Embryonic facial prominence (tissue), 1 donor: ENCODE data around the gene RABGAP1L.
"Not testable (repeated sequence)": the region's sequence is repeated elsewhere in the genome, so short reads cannot be mapped to it uniquely, and the experiment has no call there.

Source experiments
- DNase-seq: peaks from one replicate; pipeline ENCODE4 v3.0.0-alpha.2; 2016; ENCODE audit errors: extremely low spot score

RABGAP1L gene

DNA sequence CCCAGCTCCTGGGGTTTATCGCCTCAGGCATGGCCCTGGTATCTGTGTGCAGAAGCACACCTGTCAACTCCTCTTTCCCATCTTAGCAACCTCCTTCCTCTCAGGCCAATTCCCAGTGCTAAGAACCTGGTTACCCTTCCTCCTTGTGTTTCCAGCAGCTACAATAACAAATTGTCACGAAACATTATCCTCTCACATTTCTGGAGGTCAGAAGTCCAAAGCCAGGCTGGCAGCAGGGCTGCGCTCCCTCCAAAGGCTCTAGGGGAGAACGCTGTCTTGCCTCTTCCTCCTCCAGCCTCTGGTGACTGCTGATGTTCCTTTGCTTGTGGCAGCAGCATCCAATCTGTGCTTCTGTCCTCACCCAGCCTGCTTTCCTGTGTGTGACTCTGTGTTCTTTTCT lies 874.6 kb downstream of the RABGAP1L start:
- no peak for DNase-seq

DNA sequence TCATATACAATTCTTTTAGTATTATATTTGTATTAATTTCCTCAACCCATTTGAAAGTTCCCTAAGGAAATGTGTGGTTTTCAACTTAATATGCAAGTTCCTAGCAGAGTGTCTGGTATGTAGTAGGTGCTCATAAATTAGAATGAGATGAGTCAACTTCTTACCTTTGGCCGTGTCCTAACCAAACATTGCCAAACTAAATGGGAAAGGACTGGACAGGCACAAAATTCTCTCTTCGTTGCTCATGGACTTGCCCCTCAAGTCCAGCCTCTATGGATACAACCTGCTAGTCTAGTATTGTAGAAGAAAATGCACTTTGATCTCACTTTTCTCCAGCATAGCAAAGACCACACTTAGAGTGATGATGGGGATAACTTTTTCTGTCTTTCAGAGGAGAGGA lies 875.5 kb downstream of the RABGAP1L start:
- no peak for DNase-seq

DNA sequence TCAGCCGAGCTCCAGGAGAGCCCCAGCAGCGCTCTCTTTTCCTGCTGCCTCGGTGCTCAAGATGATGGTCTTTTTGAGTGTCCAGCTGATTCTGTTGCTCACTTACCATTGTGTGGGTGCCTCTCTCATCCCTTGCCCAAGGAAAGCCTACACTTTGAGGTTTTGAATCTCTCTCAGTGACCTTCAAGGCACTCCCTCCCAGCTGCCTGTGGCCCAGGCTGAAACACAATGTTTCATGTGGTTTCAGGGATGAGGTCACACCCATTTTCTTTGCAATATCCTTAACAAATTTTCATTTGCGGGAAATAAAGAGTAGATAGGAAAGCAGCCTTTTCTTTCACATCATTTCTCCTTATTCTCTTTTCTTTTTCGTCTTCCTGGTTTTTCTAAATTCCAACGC lies 876.5 kb downstream of the RABGAP1L start:
- no peak for DNase-seq

DNA sequence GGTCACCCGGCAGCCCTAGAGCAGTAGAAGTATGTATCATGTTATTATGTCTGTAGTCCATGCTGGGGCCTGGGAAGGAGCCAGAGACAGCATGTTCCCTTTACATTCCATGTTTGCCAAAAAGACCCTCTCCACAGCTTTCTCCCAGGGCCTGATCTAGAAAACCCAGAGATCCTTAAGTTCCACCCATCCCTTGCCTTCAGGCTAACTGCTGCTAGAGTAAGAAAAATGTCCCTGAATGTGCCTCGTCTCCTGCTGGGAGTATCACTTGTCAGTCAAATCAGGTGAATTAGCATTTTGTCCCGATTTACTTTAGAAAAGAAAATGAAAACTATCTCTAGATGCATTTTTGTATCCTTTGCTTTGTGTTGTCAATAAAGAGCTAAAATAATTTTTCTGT lies 877.2 kb downstream of the RABGAP1L start:
- DNase-seq: no peak

DNA sequence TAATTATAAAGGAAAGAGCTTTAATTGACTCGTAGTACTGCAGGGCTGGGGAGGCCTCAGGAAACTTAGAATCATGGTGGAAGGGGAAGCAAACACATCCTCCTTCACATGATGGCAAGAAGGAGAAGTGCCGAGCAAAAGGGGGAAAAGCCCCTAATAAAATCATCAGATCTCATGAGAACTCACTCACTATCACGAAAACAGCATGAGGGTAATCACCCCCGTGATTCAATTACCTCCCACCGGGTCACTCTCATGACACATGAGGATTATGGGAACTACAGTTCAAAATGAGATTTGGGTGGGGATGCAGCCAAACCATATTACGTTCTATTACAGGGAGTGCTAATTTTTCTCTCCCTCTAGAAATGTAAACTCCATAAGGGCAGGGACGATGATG lies 878.1 kb downstream of the RABGAP1L start:
- DNase-seq: no peak

DNA sequence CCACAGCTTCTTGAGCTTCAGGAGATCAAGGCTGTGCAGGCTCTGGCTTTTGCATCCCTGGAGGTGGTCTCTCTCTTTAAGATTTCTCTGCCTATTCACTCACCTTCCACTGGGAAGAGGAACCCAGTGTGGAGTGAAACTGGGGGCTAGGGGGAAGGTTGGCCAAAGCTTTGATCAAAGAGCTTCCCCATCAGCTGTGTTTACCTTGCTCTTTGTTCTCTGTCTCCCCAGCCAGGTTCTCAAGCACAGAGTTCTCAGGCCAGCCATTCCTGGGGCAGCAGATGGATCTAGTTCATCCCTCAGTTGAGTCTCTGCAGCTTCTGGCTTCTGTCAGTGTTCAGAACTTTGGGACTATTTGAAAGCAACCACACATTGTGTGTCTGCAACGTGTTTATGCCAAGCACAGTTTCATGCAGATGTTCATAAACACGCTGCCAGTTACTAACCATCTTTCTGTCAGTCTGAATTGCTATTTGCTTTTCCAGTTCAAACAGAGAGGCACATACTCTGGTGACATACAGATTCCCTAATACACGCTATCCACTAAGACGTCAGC lies 881.1 kb downstream of the RABGAP1L start:
- DNase-seq: no peak

DNA sequence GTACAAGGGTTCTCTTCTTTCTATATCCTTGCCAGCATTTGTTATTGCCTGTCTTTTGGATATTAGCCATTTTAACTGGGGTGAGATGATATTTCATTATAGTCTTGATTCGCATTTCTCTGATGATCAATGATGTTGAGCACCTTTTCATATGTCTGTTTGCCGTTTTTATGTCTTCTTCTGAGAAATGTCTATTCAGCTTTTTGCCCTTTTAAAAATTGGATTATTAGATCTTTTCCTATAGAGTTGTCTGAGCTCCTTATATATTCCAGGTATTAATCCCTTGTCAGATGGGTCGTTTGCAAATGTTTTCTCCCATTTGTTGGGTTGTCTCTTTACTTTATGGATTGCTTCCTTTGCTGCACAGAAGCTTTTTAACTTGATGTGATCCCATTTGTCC lies 883.3 kb downstream of the RABGAP1L start:
- no peak for DNase-seq

DNA sequence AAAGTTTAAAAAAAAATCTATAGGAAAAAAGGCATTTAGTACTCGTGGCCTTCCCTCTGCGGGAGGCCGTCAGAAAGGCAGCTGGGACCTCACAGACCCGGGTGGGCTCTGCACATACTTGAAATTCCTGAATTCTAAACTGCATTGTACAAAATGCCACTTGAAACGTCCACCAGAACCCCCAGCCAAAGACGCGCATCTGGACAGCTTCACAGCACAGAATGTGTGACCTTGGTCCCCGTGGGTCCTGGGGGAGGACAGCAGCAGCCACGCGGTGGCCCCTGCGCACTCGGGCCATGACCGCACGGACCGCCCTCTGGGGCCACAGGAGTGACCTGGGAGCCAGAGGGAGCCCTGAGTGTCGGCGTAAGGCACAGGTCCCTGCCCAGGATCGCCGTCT lies 884.5 kb downstream of the RABGAP1L start:
- DNase-seq: no peak

DNA sequence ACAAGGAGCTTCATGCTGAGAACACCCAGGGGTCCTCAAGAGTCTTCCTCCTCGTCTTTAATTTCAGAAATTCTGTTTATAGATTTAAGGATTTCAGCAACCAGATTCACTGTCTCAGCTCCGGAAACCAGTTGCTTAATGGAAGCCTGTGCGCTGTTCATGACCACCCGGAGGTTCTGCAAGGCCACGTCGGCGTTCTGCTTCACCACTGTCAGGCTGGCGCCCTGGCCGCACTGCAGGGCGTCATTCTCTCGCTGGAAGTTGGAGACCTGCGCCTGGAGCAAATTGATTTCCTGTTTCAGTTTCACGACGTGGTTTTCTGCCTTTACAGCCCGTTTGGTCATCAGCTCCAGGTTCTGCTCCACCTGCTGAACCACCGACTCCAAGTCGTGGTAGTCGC lies 885.3 kb downstream of the RABGAP1L start:
- DNase-seq: not testable (repeated sequence)
